ENCODE measurements around the gene NAP1L4.

- TF ChIP-seq ZNF274 (IDR thresholded peaks at IDR 0.05; ENCODE audit: low read depth, low read length): no peak
- TF ChIP-seq SUZ12 (IDR thresholded peaks at IDR 0.05; ENCODE audit: extremely low read depth, insufficient read depth, insufficient read length): no peak
These were observed 62.6 kb downstream of the NAP1L4 start for GRCh38 chr11:2929531-2929949.
